Osteoblast (primary cell): ENCODE data around the gene BDKRB2. TPM values are rescaled to one million over a fixed set of nuclear protein-coding genes. Genes with fewer than 3 reads are reported as not detected.

Experiments
- DNase-seq: peaks from one replicate; pipeline ENCODE4 v3.0.0; 2011; ENCODE audit warnings: low spot score, mixed read lengths; ENCODE audit not compliant: insufficient read length; ENCODE audit errors: missing footprints
- H2AFZ ChIP-seq: 2 replicates; pipeline ENCODE4 v1.6.0; 2011; ENCODE audit warnings: mild to moderate bottlenecking, low read length
- H3K27ac ChIP-seq: 2 replicates; pipeline ENCODE4 v1.5.1; 2011; ENCODE audit warnings: mild to moderate bottlenecking, low read depth, low read length, moderate library complexity
- H3K27me3 ChIP-seq: 2 replicates; pipeline ENCODE4 v1.6.0; 2012; ENCODE audit warnings: mild to moderate bottlenecking, control low read depth, inconsistent platforms, low read length, moderate library complexity; ENCODE audit not compliant: insufficient read depth
- H3K36me3 ChIP-seq: 2 replicates; pipeline ENCODE4 v1.5.1; 2011; ENCODE audit warnings: mild to moderate bottlenecking, low read length, control low read depth, moderate library complexity; ENCODE audit not compliant: insufficient read depth
- H3K4me1 ChIP-seq: 2 replicates; pipeline ENCODE4 v1.5.1; 2011; ENCODE audit warnings: mild to moderate bottlenecking, low read length, control low read depth, moderate library complexity; ENCODE audit not compliant: insufficient read depth
- H3K4me2 ChIP-seq: 2 replicates; pipeline ENCODE4 v1.6.0; 2011; ENCODE audit warnings: mild to moderate bottlenecking, low read length; ENCODE audit not compliant: insufficient read depth
- H3K4me3 ChIP-seq: fragments of 200-600 bp; sonication (generic); 3 replicates; pipeline ENCODE4 v1.5.1; 2012; ENCODE audit warnings: mild to moderate bottlenecking, low read length, inconsistent platforms; ENCODE audit not compliant: insufficient read depth
- H3K79me2 ChIP-seq: 2 replicates; pipeline ENCODE4 v1.6.0; 2012; ENCODE audit warnings: mild to moderate bottlenecking, low read length, control low read depth, inconsistent platforms; ENCODE audit not compliant: insufficient read depth
- H3K9me3 ChIP-seq: 2 replicates; pipeline ENCODE4 v1.5.1; 2011; ENCODE audit warnings: low read depth, low read length, control low read depth
- H4K20me1 ChIP-seq: 2 replicates; pipeline ENCODE4 v1.6.0; 2012; ENCODE audit warnings: mild to moderate bottlenecking, low read length, control low read depth; ENCODE audit not compliant: insufficient read depth
- total RNA-seq: library from RNA; depleted of rRNA; stranded (reverse); fragments of >200 nt; gene quantifications from 2 replicates; pipeline ENCODE4 v1.2.3, GENCODE V29; 2012
- TF ChIP-seq, protein P1 (sequence below): IDR thresholded peaks from 2 replicates; pipeline ENCODE4 v1.5.1; 2011; ENCODE audit warnings: mild to moderate bottlenecking, low read depth, low read length, moderate library complexity; ENCODE audit errors: extremely low read depth

Gene BDKRB2
- total RNA-seq, 1 donor, result 7.6 TPM

DNA sequence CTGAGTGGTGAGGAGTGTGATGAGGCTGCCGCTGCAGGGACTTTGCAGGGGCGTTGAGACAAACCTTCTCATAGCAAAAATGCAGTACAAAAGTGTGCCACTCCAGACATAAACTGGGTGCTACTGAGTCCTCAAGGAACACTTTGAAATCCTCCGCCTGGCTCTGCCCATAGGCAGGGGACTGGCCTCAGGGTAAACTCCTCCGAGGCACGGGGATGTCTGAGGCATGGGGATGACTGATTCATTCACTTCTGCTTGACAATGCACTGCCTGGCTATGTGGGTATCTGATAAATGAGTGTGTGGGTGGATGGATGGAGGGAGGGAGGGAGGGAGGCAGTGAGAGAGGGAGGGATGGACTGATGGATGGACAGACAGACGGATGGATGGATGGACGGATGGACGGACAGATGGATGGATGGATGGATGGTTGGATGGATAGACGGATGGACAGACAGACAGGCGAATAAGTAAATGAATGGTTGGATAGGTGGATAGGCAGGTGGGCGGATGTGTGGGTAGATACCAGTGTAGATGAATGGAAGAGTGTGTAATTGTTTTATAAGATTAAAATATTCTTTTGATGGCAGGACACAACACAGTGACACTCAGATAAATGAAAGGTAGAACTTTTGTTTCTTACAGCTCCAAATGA is 2.1 kb upstream of the BDKRB2 start:
- TF ChIP-seq, protein P1, sequence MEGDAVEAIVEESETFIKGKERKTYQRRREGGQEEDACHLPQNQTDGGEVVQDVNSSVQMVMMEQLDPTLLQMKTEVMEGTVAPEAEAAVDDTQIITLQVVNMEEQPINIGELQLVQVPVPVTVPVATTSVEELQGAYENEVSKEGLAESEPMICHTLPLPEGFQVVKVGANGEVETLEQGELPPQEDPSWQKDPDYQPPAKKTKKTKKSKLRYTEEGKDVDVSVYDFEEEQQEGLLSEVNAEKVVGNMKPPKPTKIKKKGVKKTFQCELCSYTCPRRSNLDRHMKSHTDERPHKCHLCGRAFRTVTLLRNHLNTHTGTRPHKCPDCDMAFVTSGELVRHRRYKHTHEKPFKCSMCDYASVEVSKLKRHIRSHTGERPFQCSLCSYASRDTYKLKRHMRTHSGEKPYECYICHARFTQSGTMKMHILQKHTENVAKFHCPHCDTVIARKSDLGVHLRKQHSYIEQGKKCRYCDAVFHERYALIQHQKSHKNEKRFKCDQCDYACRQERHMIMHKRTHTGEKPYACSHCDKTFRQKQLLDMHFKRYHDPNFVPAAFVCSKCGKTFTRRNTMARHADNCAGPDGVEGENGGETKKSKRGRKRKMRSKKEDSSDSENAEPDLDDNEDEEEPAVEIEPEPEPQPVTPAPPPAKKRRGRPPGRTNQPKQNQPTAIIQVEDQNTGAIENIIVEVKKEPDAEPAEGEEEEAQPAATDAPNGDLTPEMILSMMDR, result no peak
- H3K27me3 ChIP-seq, result no peaks in the 10 kb centered on the region
- H3K4me3 ChIP-seq, result no peak overlapping the region
- H3K36me3 ChIP-seq, result no peaks in the 10 kb centered on the region
- peaks cover 34% of the 10 kb centered on the region for H3K4me1 ChIP-seq
- no peak overlapping the region for H3K27ac ChIP-seq
- no peak for DNase-seq
- no peak overlapping the region for H2AFZ ChIP-seq
- H3K9me3 ChIP-seq, result no peaks in the 10 kb centered on the region
- H3K79me2 ChIP-seq, result peaks cover 29% of the 10 kb centered on the region
- H4K20me1 ChIP-seq, result no peaks in the 10 kb centered on the region
- no peak overlapping the region for H3K4me2 ChIP-seq

DNA sequence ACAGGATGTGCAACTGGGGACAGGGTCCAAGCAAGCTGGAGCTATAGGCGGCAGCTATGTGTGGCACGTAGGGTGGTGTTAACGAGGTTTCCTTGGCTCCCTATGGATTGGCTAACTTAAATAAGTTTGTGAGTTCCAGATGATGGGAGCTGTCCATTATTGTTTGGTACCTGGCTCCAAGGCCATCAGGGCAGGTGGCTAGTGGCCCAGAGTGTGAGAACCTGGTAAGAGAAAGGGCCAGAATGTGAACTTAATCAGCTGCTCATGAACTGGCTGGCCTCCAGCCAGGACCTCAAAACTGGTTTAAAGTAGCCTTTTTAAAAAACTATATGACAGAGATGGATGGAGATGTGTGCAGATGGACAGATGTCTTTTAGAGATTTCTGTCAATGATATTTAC is 1.5 kb upstream of the BDKRB2 start:
- H3K4me1 ChIP-seq, result peaks cover 33% of the 10 kb centered on the region
- H3K36me3 ChIP-seq, result no peaks in the 10 kb centered on the region
- no peaks in the 10 kb centered on the region for H4K20me1 ChIP-seq
- H3K4me2 ChIP-seq, result no peak overlapping the region
- no peaks in the 10 kb centered on the region for H3K27me3 ChIP-seq
- peaks cover 30% of the 10 kb centered on the region for H3K79me2 ChIP-seq
- H2AFZ ChIP-seq, result no peak overlapping the region
- no peak overlapping the region for H3K27ac ChIP-seq
- TF ChIP-seq, protein P1, result no peak
- no peak overlapping the region for H3K4me3 ChIP-seq
- H3K9me3 ChIP-seq, result no peaks in the 10 kb centered on the region
- DNase-seq, result no peak

DNA sequence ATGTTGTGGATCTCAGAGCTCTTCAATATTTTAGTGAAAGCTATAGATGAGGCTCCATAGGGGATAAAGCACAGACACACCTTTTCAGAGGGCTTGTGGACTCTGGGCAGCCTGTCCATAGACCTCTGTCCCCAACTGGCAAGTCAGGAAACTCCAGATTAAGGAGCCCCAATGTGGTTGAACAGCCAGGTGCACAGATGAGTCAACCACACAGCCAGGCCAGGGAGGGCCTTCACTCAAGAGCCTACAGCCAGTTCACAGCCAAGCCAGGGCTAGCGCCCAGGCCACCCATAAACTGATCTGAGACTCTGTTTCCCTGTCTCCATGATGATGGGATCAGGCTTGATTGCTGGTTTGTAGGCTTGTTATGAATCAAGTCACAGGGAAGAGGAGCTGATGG is 1.0 kb upstream of the BDKRB2 start:
- H3K79me2 ChIP-seq, result peaks cover 35% of the 10 kb centered on the region
- no peaks in the 10 kb centered on the region for H4K20me1 ChIP-seq
- H2AFZ ChIP-seq, result no peak overlapping the region
- no peaks in the 10 kb centered on the region for H3K36me3 ChIP-seq
- TF ChIP-seq, protein P1, result no peak
- peak overlapping the region; percentile 92 for H3K4me2 ChIP-seq
- no peak for DNase-seq
- peak overlapping the region; percentile 80 for H3K27ac ChIP-seq
- no peaks in the 10 kb centered on the region for H3K9me3 ChIP-seq
- H3K27me3 ChIP-seq, result no peaks in the 10 kb centered on the region
- H3K4me1 ChIP-seq, result peaks cover 31% of the 10 kb centered on the region
- no peak overlapping the region for H3K4me3 ChIP-seq

DNA sequence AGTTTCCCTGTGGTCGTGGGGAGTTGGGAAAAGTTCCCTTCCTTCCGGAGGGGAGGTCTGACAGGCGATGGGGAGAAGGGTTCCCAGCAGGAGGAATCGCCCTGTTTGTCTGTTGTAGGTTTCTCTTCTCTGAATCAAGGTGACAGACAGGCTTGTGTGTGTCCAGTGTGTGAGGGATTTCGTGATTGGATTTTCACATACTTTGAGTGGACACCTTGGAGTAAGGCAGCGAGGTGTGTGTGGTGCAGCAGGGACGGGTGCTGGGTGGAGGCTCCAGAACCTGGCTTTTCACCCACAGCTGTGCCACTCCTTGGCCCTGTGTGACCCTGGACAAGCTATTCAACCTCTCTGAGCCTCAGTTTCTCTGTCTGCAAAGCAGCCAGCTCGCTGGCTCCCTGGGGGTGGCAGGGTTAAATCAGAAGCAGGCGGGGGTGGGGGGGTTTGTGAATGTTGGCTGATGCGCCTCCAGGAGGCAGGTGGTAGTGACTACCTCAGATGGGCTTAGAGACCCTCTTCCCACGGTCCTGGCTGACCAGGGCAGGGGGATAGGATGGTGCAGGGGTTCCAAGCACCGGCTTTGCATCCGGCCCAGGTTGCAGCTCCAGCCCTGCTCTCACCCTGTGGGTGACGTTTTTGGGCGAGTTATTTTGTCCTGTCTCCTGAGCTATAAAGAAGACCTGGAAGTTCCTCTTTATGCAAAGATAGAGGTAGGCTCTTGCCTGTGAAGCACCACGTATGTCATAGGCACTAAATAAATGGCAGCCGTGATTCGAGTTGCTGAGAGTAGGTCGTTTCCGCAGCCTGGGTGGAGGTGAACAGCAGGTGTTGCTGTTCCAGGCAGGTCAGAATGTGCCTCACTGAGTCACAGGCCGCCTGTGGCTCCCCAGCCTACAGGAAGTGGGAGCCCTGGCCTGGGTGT is 679 bp downstream of the BDKRB2 start:
- H4K20me1 ChIP-seq, result no peaks in the 10 kb centered on the region
- H3K4me1 ChIP-seq, result peaks cover 31% of the 10 kb centered on the region
- no peak for DNase-seq
- H3K4me3 ChIP-seq, result peak overlapping the region; percentile 79
- H3K9me3 ChIP-seq, result no peaks in the 10 kb centered on the region
- TF ChIP-seq, protein P1, result no peak
- H2AFZ ChIP-seq, result peak overlapping the region; percentile 67
- H3K4me2 ChIP-seq, result peak overlapping the region; percentile 92
- no peaks in the 10 kb centered on the region for H3K27me3 ChIP-seq
- peaks cover 39% of the 10 kb centered on the region for H3K79me2 ChIP-seq
- H3K27ac ChIP-seq, result peak overlapping the region; percentile 80
- no peaks in the 10 kb centered on the region for H3K36me3 ChIP-seq
